Measurements from ENCODE around the gene TRIM8. TPM values are rescaled to one million over a fixed set of nuclear protein-coding genes. Genes with fewer than 3 reads are reported as not detected.
A peak's percentile ranks its signal among the peaks of the same experiment; 100 is the strongest.

Gene TRIM8
- total and polyA plus RNA-seq, 9 of the 15 experiments (the other 6 are each of a cell fraction or from before 2014, with no cell fraction given), result 1.7 to 26.0 (median 9.1) TPM

- TF ChIP-seq NCOA4 (IDR thresholded peaks at IDR 0.05; ENCODE audit: partially characterized antibody) (no peak), SRSF1 (IDR thresholded peaks at IDR 0.05; ENCODE audit: low read depth, low read length) (no peak), NFE2L1 (tag; IDR thresholded peaks at IDR 0.05; ENCODE audit: borderline replicate concordance, low read depth) (no peak), ZNF740 (CRISPR knock-in tag; IDR thresholded peaks at IDR 0.05) (peak; percentile 69; the same call in 1 of the 2 replicates), ZNF740 (tag; IDR thresholded peaks at IDR 0.05) (peak in 1 of 2 experiments; percentile 65; a peak in 2 of 4 replicates), PKNOX1 (IDR thresholded peaks at IDR 0.05) (no peak), NR2C2 (CRISPR knock-in tag; IDR thresholded peaks at IDR 0.05) (no peak), NR2C2 (tag; IDR thresholded peaks at IDR 0.05) (peak; percentile 42; the same call in 1 of the 2 replicates), ZNF644 (tag; IDR thresholded peaks at IDR 0.05; ENCODE audit: low read depth) (no peak), XRCC5 (IDR thresholded peaks at IDR 0.05; ENCODE audit: low read depth, low read length) (no peak), CEBPB (tag; IDR thresholded peaks at IDR 0.05) (peak; percentile 87), FOXM1 (IDR thresholded peaks at IDR 0.05; ENCODE audit: low read depth) (0 out of 2 replicates have a peak, but pooled peaks have one; percentile 37), FOXM1 (CRISPR knock-in tag; IDR thresholded peaks at IDR 0.05; ENCODE audit: low read depth) (no peak), KAT2B (IDR thresholded peaks at IDR 0.05; ENCODE audit: low read depth, low read length) (no peak), ZNF224 (CRISPR knock-in tag; IDR thresholded peaks at IDR 0.05) (no peak), HINFP (tag; conservative IDR thresholded peaks at IDR 0.05; ENCODE audit: low read depth) (no peak), CBFA2T2 (conservative IDR thresholded peaks at IDR 0.05) (peak; percentile 35), POLR2B (IDR thresholded peaks at IDR 0.05; ENCODE audit: low read depth, partially characterized antibody) (peak; percentile 54), ZNF75A (CRISPR knock-in tag; IDR thresholded peaks at IDR 0.05) (no peak), NFYB (IDR thresholded peaks at IDR 0.05; ENCODE audit: extremely low read depth, insufficient read length) (no peak), HDAC6 (IDR thresholded peaks at IDR 0.05; ENCODE audit: low read depth, low read length) (no peak), FOXA3 (CRISPR knock-in tag; conservative IDR thresholded peaks at IDR 0.05 in 1 of 2, IDR thresholded peaks at IDR 0.05 in 1 of 2) (no peak), SETDB1 (IDR thresholded peaks at IDR 0.05; ENCODE audit: low read length) (no peak)
Observed at GRCh38 chr10:102645741-102646609, 1.7 kb downstream of the TRIM8 start (continued).
